Activated B cell treated with CpG ODN at 0.5 μM for 24 hours (primary cell): ENCODE measurements around the gene PPP1R14D. TPM values are rescaled to one million over a fixed set of nuclear protein-coding genes. Genes with fewer than 3 reads are reported as not detected.

ENCODE experiments used
- ATAC-seq: fragments of 200-7000 bp; cut with Tn5 transposase; one replicate; pipeline ENCODE4 v1.10.0; 2021; ENCODE audit warnings: low read depth, mild to moderate bottlenecking, moderate library complexity
- CTCF ChIA-PET: fragments of 350-600 bp; sonication (Branson Sonifier 250); formaldehyde crosslinking; loops from one replicate; lab custom pipeline; 2021; ENCODE audit warnings: antibody characterized with exemption; lab: Charles Lee
- POLR2A ChIA-PET: fragments of 350-600 bp; sonication (Branson Sonifier 250); formaldehyde crosslinking; loops from one replicate; lab custom pipeline; 2021; ENCODE audit warnings: antibody characterized with exemption; lab: Charles Lee
- DNase-seq: peaks from one replicate; pipeline ENCODE4 v3.0.0; 2022
- H3K27ac Mint-ChIP-seq: one replicate; pipeline ENCODE4 v1.8.0; 2020; ENCODE audit warnings: mixed read lengths
- H3K27me3 Mint-ChIP-seq: one replicate; pipeline ENCODE4 v1.8.0; 2021; ENCODE audit warnings: mixed read lengths
- H3K36me3 Mint-ChIP-seq: one replicate; pipeline ENCODE4 v1.8.0; 2021; ENCODE audit warnings: low read depth, mixed read lengths
- H3K4me1 Mint-ChIP-seq: one replicate; pipeline ENCODE4 v1.8.0; 2021; ENCODE audit warnings: mixed read lengths
- H3K4me3 Mint-ChIP-seq: one replicate; pipeline ENCODE4 v1.8.0; 2020; ENCODE audit warnings: mild to moderate bottlenecking, mixed read lengths
- H3K9me3 Mint-ChIP-seq: one replicate; pipeline ENCODE4 v1.8.0; 2020; ENCODE audit warnings: mixed read lengths
- intact Hi-C: fragments of 100-400 bp; cut with micrococcal nuclease; formaldehyde crosslinking; loops from one replicate; pipeline ENCODE4 v1.15.1; 2024
- total RNA-seq: library from RNA; stranded (reverse); gene quantifications from 2 replicates; pipeline ENCODE4 v1.2.3, GENCODE V29; 2022
- TF ChIP-seq, protein P1 (sequence below): fragments of 200-600 bp; IDR thresholded peaks from one replicate; pipeline ENCODE4 v1.8.0; 2022; ENCODE audit warnings: antibody characterized with exemption, mild to moderate bottlenecking

Gene PPP1R14D
- total RNA-seq, 1 donor from 2014 or later: 0.31 TPM

DNA sequence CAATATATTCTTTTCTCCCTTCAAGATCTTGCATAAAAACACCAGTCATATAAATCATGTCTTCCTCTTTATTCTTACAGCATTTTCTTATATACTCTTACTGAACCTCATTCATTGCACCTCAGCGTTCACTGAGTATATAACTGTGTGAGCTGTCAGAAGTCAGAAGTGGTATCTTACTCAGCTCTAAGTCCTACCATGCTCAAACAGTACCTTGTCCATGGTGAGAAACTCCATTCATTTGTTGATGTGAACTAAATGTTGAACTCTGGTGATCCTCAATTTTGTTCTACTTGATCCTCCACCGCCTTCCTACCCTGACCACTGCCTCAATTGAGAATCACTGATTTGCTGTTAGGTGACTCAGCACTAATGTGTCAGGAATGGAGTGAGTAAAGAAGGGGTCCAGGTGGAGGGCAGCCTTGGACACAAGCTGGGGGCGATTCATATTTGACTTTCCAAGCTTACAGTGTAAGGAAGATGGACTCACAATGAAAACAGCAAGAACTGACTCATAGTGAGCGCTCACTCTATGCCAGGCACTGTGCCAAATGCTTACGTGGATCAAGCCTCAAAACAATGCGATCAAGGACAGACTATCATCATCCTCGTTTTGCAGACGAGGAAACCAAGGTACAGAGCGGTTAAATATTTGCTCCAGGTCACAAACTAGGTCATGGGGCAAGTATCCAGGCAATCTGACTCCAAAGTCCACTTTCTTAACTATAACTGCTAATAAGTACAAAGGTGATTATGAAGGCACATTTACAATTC is 35.1 kb downstream of the PPP1R14D start:
- TF ChIP-seq, protein P1, sequence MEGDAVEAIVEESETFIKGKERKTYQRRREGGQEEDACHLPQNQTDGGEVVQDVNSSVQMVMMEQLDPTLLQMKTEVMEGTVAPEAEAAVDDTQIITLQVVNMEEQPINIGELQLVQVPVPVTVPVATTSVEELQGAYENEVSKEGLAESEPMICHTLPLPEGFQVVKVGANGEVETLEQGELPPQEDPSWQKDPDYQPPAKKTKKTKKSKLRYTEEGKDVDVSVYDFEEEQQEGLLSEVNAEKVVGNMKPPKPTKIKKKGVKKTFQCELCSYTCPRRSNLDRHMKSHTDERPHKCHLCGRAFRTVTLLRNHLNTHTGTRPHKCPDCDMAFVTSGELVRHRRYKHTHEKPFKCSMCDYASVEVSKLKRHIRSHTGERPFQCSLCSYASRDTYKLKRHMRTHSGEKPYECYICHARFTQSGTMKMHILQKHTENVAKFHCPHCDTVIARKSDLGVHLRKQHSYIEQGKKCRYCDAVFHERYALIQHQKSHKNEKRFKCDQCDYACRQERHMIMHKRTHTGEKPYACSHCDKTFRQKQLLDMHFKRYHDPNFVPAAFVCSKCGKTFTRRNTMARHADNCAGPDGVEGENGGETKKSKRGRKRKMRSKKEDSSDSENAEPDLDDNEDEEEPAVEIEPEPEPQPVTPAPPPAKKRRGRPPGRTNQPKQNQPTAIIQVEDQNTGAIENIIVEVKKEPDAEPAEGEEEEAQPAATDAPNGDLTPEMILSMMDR: no peak
- DNase-seq (no peak), ATAC-seq (no peak)
- no peaks in the 10 kb centered on the region for H3K27me3 Mint-ChIP-seq
- H3K36me3 Mint-ChIP-seq: peaks cover 28% of the 10 kb centered on the region
- no peak overlapping the region for H3K4me3 Mint-ChIP-seq
- no peaks in the 10 kb centered on the region for H3K9me3 Mint-ChIP-seq
- intact Hi-C loops: no loop called here
- no peak overlapping the region for H3K27ac Mint-ChIP-seq
- POLR2A ChIA-PET: no interaction called here
- CTCF ChIA-PET: interaction anchor here (0.5 kb wide), 1 partner anchor 134 kb away, joined by 3 read pairs; no protein-coding TSS in a partner anchor
- H3K4me1 Mint-ChIP-seq: peaks cover 6% of the 10 kb centered on the region

DNA sequence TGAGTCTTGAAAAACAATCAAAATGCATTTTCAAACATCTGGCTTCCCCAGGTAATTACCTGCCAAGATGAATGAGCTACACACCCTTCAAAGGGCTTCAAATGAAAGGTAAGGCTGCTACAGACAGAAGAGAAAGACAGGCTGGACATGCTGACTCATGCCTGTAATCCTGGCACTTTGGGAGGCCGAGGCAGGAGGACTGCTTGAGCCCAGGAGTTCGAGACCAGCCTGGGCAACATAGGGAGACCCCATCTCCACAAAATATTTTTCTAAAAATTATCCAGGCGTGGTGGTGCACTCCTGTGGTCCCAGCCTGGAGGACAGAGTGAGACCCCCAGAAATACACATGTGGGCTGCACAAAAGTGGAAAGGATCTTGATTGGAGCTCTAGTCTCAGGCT is 36.1 kb downstream of the PPP1R14D start:
- no peak for ATAC-seq
- TF ChIP-seq, protein P1: no peak
- H3K27me3 Mint-ChIP-seq: no peaks in the 10 kb centered on the region
- POLR2A ChIA-PET: interaction anchor here (0.7 kb wide), 1 partner anchor 22 kb away, joined by 7 read pairs; no protein-coding TSS in a partner anchor
- DNase-seq: no peak
- CTCF ChIA-PET: no interaction called here
- H3K36me3 Mint-ChIP-seq: peaks cover 24% of the 10 kb centered on the region
- intact Hi-C loops: no loop called here
- H3K4me3 Mint-ChIP-seq: no peak overlapping the region
- no peaks in the 10 kb centered on the region for H3K9me3 Mint-ChIP-seq
- peaks cover 10% of the 10 kb centered on the region for H3K4me1 Mint-ChIP-seq
- no peak overlapping the region for H3K27ac Mint-ChIP-seq

DNA sequence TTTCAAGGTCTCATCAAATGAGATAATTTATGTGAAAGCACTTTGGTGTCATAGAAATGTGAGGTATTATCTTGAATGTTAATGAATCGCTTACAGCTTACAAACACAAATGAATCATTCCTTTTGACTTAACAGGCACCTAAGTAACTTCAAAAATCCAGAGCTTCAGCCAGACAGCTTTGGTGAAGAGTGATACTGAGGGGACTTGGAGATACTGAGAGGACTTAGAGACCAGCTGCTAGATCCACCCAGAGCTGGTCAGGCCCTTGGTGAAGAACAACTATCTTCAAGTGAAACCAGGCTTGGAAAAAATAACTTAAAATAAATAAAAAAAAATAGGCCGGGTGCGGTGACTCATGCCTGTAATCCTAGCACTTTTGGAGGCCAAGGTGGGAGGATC is 37.8 kb downstream of the PPP1R14D start:
- POLR2A ChIA-PET: no interaction called here

DNA sequence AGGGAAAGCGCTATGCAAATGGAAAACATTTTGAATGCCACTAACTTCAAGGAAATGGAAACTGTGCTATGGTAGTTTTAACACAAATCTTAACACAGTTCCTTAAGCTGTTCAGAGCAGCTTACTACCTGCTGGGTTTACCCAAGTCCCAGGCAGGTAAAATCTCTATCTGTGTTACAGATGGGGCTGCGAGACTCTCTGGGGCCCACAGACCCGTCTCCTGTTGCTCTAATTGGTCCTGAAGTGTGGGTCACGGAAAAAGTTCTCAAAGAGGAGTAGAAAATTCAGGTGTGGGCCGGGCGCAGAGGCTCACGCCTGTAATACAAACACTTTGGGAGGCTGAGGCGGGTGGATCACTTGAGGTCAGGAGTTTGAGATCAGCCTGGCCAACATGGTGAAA is 38.5 kb downstream of the PPP1R14D start:
- POLR2A ChIA-PET: interaction anchor here (0.7 kb wide), 1 partner anchor 20 kb away, joined by 6 read pairs; the partner anchor contains the start of gene C15orf62
- H3K27ac Mint-ChIP-seq: no peak overlapping the region
- ATAC-seq: no peak
- no peak overlapping the region for H3K4me3 Mint-ChIP-seq
- H3K9me3 Mint-ChIP-seq: no peaks in the 10 kb centered on the region
- H3K27me3 Mint-ChIP-seq: no peaks in the 10 kb centered on the region
- intact Hi-C loops: loop anchor here (10.0 kb wide), 1 partner anchor 425 kb away; no protein-coding TSS in a partner anchor
- peaks cover 11% of the 10 kb centered on the region for H3K4me1 Mint-ChIP-seq
- TF ChIP-seq, protein P1: no peak
- DNase-seq: no peak
- peaks cover 19% of the 10 kb centered on the region for H3K36me3 Mint-ChIP-seq
- CTCF ChIA-PET: interaction anchor here (0.6 to 1.5 kb wide), 3 partner anchors 8 to 51 kb away, joined by 3 to 6 read pairs (median 6); no protein-coding TSS in a partner anchor

More for the DNA sequence above, 37.8 kb downstream of the PPP1R14D start:
- no peak for DNase-seq
- CTCF ChIA-PET: interaction anchor here (0.7 to 1.5 kb wide), 2 partner anchors 9 to 52 kb away, joined by 3 to 6 read pairs; no protein-coding TSS in a partner anchor
- Mint-ChIP-seq H3K9me3 (no peaks in the 10 kb centered on the region), H3K27me3 (no peaks in the 10 kb centered on the region), H3K27ac (no peak overlapping the region), H3K4me3 (no peak overlapping the region), H3K4me1 (peaks cover 11% of the 10 kb centered on the region), H3K36me3 (peaks cover 19% of the 10 kb centered on the region)
- ATAC-seq: no peak
- TF ChIP-seq, protein P1: no peak
- intact Hi-C loops: no loop called here

DNA sequence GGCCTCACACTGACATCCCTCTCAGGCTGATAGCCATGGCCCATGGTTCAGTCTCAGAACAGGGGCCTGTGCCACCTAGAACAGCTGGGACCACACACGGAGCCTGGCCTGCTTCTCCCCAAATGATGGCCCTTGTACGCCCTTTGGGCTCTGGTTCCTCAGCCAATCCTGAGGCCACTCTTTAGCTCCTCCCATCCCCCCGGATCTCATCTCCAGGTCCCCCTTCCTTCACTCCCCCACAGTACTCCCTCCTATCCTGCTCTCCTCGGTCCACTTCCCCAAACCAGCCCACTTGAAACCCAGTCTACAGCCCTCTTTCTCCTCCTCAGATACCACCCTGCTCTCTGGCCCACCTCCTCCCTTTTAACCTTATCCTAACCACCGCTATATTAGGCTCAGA is 39.4 kb downstream of the PPP1R14D start:
- Mint-ChIP-seq H3K27ac (no peak overlapping the region), H3K4me1 (peaks cover 11% of the 10 kb centered on the region), H3K36me3 (peaks cover 23% of the 10 kb centered on the region), H3K9me3 (no peaks in the 10 kb centered on the region), H3K4me3 (no peak overlapping the region), H3K27me3 (no peaks in the 10 kb centered on the region)
- intact Hi-C loops: loop anchor here (10.0 kb wide), 1 partner anchor 424 kb away; no protein-coding TSS in a partner anchor
- no peak for DNase-seq
- CTCF ChIA-PET: interaction anchor here (0.6 kb wide), 2 partner anchors 42 to 70 kb away, joined by 3 to 6 read pairs; no protein-coding TSS in a partner anchor
- TF ChIP-seq, protein P1: no peak
- no peak for ATAC-seq
- POLR2A ChIA-PET: interaction anchor here (0.5 to 0.6 kb wide), 2 partner anchors 46 to 528 kb away, joined by 4 to 6 read pairs; no protein-coding TSS in a partner anchor
